HG02571 (cell line): ENCODE measurements around the gene RAVER1.
"Not testable (repeated sequence)": the region's sequence is repeated elsewhere in the genome, so short reads cannot be mapped to it uniquely, and the experiment has no call there.

ENCODE experiments used
- ATAC-seq: cut with Tn5 transposase; IDR thresholded peaks from one replicate; pipeline ENCODE4 v1.9.1; 2021; ENCODE audit warnings: mild to moderate bottlenecking, moderate library complexity; ENCODE audit not compliant: unreplicated experiment

The RAVER1 gene, protein sequence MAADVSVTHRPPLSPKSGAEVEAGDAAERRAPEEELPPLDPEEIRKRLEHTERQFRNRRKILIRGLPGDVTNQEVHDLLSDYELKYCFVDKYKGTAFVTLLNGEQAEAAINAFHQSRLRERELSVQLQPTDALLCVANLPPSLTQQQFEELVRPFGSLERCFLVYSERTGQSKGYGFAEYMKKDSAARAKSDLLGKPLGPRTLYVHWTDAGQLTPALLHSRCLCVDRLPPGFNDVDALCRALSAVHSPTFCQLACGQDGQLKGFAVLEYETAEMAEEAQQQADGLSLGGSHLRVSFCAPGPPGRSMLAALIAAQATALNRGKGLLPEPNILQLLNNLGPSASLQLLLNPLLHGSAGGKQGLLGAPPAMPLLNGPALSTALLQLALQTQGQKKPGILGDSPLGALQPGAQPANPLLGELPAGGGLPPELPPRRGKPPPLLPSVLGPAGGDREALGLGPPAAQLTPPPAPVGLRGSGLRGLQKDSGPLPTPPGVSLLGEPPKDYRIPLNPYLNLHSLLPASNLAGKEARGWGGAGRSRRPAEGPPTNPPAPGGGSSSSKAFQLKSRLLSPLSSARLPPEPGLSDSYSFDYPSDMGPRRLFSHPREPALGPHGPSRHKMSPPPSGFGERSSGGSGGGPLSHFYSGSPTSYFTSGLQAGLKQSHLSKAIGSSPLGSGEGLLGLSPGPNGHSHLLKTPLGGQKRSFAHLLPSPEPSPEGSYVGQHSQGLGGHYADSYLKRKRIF

DNA sequence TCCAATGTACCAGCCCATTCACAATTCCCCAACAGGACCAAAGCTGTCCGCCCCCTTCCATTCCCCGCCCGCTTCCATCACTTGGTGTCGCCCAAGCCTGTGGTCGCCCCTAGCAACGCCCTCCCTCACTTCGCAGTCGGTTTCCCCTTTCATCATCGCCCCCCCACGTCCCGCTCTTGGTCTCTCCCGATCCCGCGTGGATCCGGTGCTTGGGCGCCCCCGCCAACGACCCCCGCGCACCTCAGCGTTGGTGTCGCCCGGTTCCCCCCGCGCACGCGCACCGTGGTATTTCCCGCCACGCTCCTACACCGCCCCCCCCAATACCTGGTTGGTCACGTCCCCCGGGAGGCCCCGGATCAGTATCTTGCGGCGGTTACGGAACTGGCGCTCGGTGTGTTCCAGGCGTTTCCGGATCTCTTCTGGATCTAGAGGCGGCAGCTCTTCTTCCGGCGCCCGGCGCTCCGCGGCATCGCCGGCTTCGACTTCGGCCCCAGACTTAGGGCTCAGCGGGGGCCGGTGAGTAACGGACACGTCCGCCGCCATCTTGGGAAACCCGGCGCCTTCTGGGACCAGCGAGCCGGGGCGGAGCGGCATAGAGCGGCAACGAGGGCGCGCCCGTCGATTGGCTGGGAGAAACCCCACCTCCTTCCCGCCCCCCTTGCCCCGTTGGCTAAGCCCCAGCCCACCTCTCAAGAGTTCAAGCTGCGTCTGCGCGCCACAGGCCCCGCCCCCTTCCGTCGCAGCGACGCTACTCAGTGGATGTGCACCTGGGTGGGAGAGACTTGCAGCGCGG lies at the start of gene RAVER1:
Gene RAVER1, minus strand, starts transcription at position 565 of the 793 bp plus-strand sequence. Its CDS starts 22 bp downstream, at position 543.
- ATAC-seq: peak; percentile 85

DNA sequence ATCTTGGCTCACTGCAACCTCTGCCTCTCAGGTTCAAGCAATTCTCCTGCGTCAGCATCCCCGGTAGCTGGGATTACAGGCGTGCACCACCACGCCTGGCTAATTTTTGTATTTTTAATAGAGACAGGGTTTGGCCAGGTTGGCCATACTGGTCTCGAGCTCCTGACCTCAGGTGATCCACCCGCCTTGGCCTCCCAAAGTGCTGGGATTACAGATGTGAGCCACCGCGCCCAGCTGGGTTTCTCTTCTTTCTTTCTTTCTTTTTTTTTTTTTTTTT lies 49.8 kb upstream of the RAVER1 start:
- not testable (repeated sequence) for ATAC-seq

DNA sequence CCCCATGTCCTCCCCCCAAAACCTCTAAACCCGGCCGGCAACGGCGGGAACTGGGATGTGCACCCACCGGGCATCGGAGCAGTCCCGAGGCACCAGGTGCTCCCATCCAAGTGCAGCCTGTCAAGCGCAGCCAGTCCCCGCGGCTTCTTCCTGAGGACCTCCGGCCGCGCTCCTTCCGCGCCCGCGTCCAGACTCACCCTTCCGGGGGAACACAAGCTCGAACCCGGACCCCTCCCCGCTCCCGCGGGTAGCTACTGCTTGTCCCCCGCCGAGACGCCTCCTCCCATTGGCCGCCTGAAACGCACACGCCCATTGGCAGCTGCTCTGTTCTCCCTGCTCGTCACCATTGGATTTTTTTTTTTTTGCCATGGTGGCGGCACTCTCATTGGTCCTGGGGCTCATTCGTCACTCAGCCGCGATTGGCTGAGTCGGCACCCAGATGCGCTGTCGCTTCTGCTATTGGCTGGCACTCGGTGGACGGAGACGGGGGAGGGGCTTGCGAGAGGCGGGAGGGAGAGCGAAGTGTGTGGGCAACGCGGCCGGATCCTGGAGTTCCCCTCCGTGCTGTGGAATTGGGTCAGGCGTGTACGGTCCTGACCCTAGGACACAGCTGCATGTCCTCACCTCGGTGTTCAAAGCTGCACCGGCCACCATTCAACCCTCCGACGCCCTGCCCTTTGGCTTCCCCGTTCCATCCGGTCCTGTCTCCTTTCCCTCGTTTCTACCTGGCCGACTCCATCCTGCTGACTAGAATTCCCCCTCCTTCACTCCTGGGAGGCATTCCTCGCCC lies 47.2 kb upstream of the RAVER1 start, which contains the start of gene TYK2:
Gene TYK2, minus strand, starts transcription at position 260 of the 790 bp plus-strand sequence. CDS start 2,166 bp downstream, outside the sequence.
- peak; percentile 89 for ATAC-seq

GRCh38 chr19:10379880-10380312 lies 46.6 kb upstream of the RAVER1 start:
- no peak for ATAC-seq

DNA sequence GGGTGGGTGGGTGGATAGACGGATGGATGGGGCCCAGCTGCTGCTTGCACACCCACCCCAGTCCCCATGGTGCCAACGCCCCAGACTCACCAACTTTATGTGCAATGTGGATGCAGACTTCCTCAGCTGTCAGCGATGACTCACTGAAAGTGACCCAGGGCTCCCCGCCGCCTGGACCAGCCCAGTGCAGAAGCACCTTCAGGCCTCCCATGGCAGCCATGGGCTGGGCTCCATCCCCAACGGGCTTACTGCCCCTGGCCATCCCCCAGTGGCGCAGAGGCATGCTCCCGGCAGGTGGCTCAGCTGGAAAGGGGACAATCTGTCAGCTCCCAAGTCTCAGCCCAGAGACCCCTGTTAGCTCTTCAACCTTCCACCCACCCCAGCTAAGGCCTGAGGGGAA lies 44.8 kb upstream of the RAVER1 start:
- ATAC-seq: no peak

DNA sequence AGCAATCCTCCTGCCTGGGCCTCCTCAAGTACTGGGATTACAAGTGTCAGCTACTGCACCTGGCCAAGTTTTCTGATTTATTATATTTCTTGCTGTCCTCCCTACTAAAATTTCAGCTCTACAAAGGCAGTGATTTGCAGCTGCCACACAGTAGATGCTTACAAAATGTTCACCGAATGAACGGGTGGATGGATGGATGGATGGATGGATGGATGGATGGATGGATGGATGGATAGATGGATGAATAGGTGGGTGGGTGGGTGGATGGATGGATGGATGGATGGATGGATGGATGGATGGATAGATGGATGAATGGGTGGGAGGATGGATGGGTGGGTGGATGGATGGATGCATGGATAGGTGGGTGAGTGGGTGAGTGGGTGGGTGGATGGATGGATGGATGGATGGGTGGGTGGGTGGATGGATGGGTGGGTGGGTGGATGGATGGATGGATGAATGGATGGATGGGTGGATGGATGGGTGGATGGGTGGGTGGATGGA lies 43.9 kb upstream of the RAVER1 start:
- not testable (repeated sequence) for ATAC-seq

GRCh38 chr19:10374931-10375330 lies 41.6 kb upstream of the RAVER1 start:
- no peak for ATAC-seq

- no peak for ATAC-seq
Observed at GRCh38 chr19:10372690-10373089, 39.4 kb upstream of the RAVER1 start.

DNA sequence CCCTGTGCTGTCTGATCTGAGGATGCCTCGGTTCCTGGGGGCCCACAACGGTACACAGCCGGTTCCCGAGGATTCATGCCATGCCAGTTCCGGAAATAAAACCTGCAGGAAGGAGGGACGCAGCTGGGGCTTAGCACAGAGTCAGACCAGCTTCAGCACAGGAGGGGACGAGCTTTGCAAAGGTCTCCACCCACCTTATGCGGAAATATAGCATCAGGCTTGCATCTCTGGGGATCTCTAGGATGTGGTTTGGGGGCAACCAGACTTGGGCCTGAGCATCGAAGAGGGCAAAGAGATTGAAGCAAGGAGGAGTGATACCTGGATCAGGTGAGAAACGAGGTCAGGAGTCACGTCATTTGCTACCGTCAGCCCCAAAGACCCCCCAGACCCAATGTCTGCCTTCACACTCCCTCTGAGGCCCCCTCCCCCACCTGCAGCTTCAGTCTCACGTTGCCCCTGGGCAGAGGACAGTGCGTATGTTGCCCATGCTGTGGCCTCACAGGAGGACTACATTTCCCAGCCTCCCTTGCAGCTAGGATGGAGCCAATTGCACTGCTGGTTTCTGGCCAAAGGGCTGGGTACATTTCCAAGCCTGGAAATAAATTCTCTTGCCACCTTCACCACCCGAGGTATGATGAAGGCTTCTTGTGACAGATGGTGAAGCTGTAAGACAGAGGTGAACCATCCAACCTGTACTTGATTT lies 34.9 kb upstream of the RAVER1 start:
- no peak for ATAC-seq

DNA sequence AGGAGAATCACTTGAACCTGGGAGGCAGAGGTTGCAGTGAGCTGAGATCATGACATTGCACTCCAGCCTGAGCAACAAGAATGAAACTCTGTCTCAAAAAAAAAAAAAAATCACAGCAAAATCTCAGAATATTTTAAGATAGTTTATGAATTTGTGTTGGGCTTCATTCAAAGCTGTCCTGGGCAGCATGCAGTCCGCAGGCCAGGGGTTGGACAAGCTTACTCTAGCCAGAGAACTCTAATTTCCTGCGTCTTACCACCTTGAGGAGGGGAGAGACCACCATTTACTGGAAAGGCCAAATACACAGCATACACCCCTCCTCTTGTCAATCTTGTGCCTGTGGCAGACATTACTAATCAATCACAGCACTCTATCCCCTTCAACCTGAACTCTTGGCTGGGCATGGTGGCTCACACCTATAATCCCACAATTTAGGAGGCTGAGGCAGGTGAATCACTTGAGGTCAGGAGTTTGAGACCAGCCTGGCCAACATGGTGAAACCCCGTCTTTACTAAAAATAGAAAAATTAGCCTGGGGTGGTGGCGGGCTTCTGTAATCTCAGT lies 33.7 kb upstream of the RAVER1 start:
- ATAC-seq: not testable (repeated sequence)

DNA sequence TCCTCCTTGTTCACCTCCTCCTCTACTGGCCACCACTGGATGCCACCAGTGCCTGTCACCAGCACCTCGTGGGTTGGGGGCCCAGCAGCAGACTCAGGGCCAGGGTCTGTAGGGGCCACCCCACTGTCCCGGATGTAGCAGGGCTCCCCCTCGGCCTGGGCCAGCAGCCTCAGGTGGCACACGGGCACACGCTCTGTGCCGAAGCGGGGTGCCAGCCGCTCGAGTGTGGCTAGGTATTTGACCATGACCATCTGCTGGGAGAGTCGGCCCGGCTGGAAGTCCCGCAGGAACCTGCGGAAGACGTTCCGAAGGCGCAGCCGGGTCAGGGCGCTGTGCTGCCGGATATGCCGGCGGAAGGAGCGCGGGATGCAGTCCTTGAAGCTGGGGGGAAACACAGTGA lies 32.2 kb upstream of the RAVER1 start:
- no peak for ATAC-seq

GRCh38 chr19:10364644-10365043 lies 31.3 kb upstream of the RAVER1 start:
- no peak for ATAC-seq

DNA sequence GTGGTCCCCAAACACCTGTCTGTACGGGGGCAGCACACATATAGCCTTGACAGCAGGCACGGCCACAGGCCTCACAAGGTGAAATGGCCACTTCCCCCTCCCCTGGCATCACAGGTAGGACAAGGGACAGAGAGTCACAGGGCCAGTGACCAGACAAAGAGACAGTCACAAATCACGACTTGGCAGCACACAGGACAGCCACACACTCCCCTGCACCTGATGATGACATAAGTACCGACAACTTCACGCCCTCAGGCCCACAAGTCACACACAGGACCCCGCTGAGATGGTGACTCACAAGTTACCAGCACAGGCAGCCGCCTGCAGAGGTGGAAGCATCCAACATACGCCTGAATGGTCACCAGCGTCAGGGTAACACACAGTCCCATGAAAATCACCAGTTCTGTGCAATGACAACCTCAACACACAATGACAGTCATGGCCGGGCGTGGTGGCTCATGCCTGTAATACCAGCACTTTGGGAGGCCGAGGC lies 30.5 kb upstream of the RAVER1 start:
- ATAC-seq: no peak

GRCh38 chr19:10362259-10362658 lies 28.9 kb upstream of the RAVER1 start:
- ATAC-seq: no peak

GRCh38 chr19:10361569-10362011 lies 28.3 kb upstream of the RAVER1 start:
- no peak for ATAC-seq

DNA sequence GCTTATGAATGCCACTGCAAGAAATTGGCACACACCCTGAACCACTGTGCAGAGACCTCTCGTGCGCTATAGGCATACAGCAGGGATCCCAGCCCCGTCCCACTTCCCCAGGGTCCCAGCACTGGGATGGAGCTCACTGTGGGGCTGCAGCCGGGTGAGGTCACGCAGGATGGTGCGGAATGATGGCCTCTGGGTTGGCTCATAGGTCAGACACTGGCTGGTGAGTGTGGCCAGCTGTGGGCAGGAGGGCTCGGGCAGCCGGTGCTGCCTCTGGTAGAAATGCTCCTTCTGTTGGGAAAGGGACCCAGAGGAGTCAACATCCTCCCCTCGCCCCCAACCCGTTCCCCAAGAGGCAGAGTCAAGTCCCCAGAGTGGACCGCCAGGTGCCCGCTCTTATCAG lies 23.1 kb upstream of the RAVER1 start:
- ATAC-seq: no peak

DNA sequence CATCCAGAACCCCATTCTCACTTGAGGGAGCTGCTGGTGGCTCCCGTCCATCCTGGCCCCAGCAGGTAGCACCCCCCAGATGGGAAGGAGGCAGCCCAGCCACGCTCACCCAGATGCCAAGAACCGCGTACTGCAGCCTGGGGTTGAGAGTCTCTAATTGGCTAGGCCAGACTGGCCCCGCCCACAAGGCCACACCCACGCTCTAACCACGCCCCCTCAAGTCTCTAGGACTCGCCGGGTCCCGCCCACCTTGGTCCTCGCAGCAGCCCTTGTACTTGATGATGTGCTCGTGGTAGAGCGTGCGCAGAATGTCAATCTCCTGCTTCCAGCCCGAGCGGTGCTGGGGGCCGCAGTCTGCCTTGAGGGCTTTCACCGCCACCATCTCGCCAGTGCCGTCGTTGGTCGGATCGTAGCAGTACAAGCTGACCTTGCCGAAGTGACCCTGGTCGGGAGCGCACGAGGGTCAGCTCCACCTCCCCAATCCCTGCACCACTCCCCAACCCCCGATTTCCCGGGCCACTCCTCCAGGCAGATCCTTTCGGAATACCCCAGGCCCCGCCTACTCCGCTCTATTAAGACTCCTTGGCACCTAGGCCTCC lies 20.6 kb upstream of the RAVER1 start:
- no peak for ATAC-seq

DNA sequence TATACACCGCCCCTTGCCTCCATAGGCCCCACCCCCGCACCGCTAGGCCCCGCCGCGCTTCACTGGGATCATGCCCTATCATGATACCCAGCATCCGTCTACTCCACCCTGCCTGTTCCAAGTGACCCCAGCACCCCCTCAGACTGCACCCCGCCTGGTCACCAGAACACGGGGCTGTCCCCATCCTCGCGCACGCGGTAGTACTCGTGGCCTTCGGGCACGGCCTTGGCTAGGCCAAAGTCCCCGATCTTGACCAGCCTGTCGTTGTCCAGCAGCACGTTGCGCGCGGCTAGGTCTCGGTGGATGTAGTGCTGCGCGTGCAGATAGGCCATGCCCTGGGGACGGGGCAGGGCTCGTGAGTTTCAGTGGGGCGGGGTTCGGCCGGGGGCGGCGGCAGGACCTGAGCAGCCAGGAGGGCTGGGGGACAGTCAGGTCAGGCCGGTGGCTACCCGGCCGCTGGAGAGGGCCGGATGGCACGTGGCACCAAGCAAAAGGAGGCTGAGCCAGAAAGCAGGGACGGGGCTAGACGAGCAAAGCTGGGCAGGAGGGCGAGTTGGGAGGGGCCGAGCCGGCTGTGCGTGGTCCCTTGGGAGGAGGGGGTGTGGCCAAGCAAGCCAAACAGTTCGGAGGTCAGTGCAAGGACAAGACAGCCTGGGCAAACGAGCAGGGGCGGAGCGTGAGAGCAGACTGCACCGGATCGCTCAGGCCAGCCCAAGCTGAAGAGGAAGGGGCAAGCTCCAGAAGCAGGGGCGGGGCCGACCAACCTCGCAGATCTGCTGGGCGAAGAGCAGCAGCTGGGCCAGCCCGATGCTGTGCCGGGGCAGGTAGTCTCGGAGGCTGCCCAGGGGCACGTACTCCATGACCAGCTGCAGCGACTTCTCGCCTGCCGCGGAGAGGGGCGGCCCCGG lies 19.7 kb upstream of the RAVER1 start:
- no peak for ATAC-seq
